Heart right ventricle (tissue), 16 donors: Measurements from ENCODE around the gene TMEM256. TPM values are rescaled to one million over a fixed set of nuclear protein-coding genes. Genes with fewer than 3 reads are reported as not detected.

Source experiments
- ATAC-seq, 8 donors: fragments of 200-7000 bp; cut with Tn5 transposase; one replicate each; pipeline ENCODE4 v1.9.1; 2020; ENCODE audit warnings: mild to moderate bottlenecking in 8 of 8, moderate library complexity in 8 of 8, moderate number of reproducible peaks in 1 of 8
- DNase-seq, 2 donors: peaks; one replicate each; pipeline ENCODE4 v3.0.0-alpha.2; 2020
- H3K27ac ChIP-seq, 10 donors: fragments of 200-600 bp; sonication (generic) in 2 of 10; one replicate each; pipeline versions ENCODE4 v1.5.0 to v1.8.0; 2020 to 2022; ENCODE audit warnings: mild to moderate bottlenecking in 3 of 10
- H3K27me3 ChIP-seq, 7 donors: fragments of 200-600 bp; one replicate each; pipeline ENCODE4 v1.8.0; 2021 to 2022; ENCODE audit warnings: mild to moderate bottlenecking in 2 of 7
- H3K36me3 ChIP-seq, 9 donors: fragments of 200-600 bp; sonication (generic) in 1 of 9; one replicate each; pipeline versions ENCODE4 v1.5.0 to v1.8.0; 2020 to 2022; ENCODE audit warnings: mild to moderate bottlenecking in 2 of 9
- H3K4me1 ChIP-seq, 9 donors: fragments of 200-600 bp; sonication (generic) in 1 of 9; one replicate each; pipeline versions ENCODE4 v1.5.0 to v1.8.0; 2020 to 2022; ENCODE audit warnings: mild to moderate bottlenecking in 4 of 9
- H3K4me3 ChIP-seq, 10 donors: fragments of 200-600 bp; sonication (generic) in 2 of 10; one replicate each; pipeline versions ENCODE4 v1.5.0 to v1.8.0; 2020 to 2022; ENCODE audit warnings: mild to moderate bottlenecking in 7 of 10, moderate library complexity in 2 of 10
- H3K9me3 ChIP-seq, 11 donors: fragments of 200-600 bp in 10 of 11; sonication (generic) in 2 of 11; one replicate each; pipeline versions ENCODE4 v1.5.0 to v1.8.0; 2013 to 2022; ENCODE audit warnings: mild to moderate bottlenecking in 2 of 11, control low read depth in 1 of 11, moderate library complexity in 1 of 11
- CTCF ChIP-seq, 9 donors: fragments of 200-600 bp; sonication (generic) in 2 of 9; IDR thresholded peaks; one replicate each; pipeline versions ENCODE4 v1.5.0 to v1.8.0; 2021 to 2022; ENCODE audit warnings: antibody characterized with exemption in 9 of 9, mild to moderate bottlenecking in 5 of 9, moderate library complexity in 1 of 9
- WGBS, 2 donors: extraction: QIAGEN DNeasy Blood & Tissue Kit; methylation state at CpG; one replicate each; pipeline ENCODE4 v1.1.7; 2013; ENCODE audit warnings: inconsistent platforms in 1 of 2; 5-methylcytosine and 5-hydroxymethylcytosine counted together
- intact Hi-C, 10 donors: fragments of 100-400 bp; cut with DNase I; formaldehyde crosslinking; loops; one replicate each; pipeline versions ENCODE4 v1.11.1 to v1.14.2; 2022
- polyA plus RNA-seq, 2 donors: library from polyadenylated mRNA; stranded (reverse); fragments of 200-250 nt; gene quantifications; one replicate each; pipeline ENCODE4 v1.2.3, GENCODE V29; 2013
- total RNA-seq, 10 donors: library from RNA; stranded (reverse); fragmentation: NEBNext Ultra II Directional in 3 of 10; extraction: Animal tissue kit (Norgen Biotek cat#: 25700) in 3 of 10; gene quantifications; one replicate each; pipeline versions ENCODE4 v1.2.1 to v1.2.4, GENCODE V29; 2021 to 2023
- donor health status: Arrhythmogenic right ventricular cardiomyopathy.
- donor health status: ischemic (EF 13 %, LVEDD 7.1; RV severe dilation, severe dysfunction).
- donor health status: healthy with polysubstance abuse.
- donor health status: DM: no; HTN: yes; CAD: no.
- donor health status: DM: no; HTN: no; CAD: no.
- donor health status: ischemic (EF 25% LVEDD 6.9; RV normal size, moderate dysfunction).
- donor health status: ischemic (EF 25% LVEDD 5.7; RV mildly dilated, moderate dysfunction).
- donor health status: healthy.
- donor health status: DM: yes; HTN: yes; CAD: no.
- donor health status: Ischemic cardiomyopathy.
- donor health status: ischemic (EF 35%, LVEDD 5.7; RV mildly dilated, moderate dysfunction).
- donor health status: nonischemic (EF 11% LVEDD 7.7; RV severe dilation, severe dysfunction).
- donor health status: DM: yes; HTN: yes; CAD: no.
- donor health status: PGD.
- donor health status: ischemic (EF 29% LVEDD 5.4; RV normal size, mild dysfunction).
- donor health status: nonischemic (EF 23%, LVEDD 6.1; RV moderate dilation, normal function).

Gene TMEM256
- total and polyA plus RNA-seq, 12 donors = 61.8 to 169 (median 75.5) TPM

GRCh38 chr17:7380855-7381683 is 22.8 kb downstream of the TMEM256 start, which contains the start of gene TNK1:
Gene TNK1, plus strand, starts transcription at chr17:7381089. Its CDS starts 1,838 bp downstream, at chr17:7382927.
- WGBS, 2 donors = 4 to 5% methylated on average over 48 to 52 of the region's 52 CpGs
- intact Hi-C loops = no loop called here
- peaks cover 0 to 5% (median 0%) of the 10 kb centered on the region in 11 donors for H3K9me3 ChIP-seq
- TF ChIP-seq CTCF (IDR thresholded peaks at IDR 0.05) = no peak
- H3K4me1 ChIP-seq = peaks cover 6 to 33% (median 30%) of the 10 kb centered on the region in 9 donors
- H3K4me3 ChIP-seq = peak within 1 kb of the TSS in 9 of 10 donors; percentile 31 to 59 (median 50)
- DNase-seq (peak; percentile 52 to 57), ATAC-seq (peak; percentile 31 to 77 (median 62))
- peaks cover 0 to 61% (median 0%) of the 10 kb centered on the region in 7 donors for H3K27me3 ChIP-seq
- no peaks in the 10 kb centered on the region for H3K36me3 ChIP-seq
- H3K27ac ChIP-seq = peak within 1 kb of the TSS in 9 of 10 donors; percentile 23 to 79 (median 67)

- H3K36me3 ChIP-seq = no peaks in the 10 kb centered on the region
- H3K4me1 ChIP-seq = peaks cover 6 to 33% (median 30%) of the 10 kb centered on the region in 9 donors
- peak overlapping the region in 9 of 10 donors; percentile 31 to 59 (median 50) for H3K4me3 ChIP-seq
- H3K27ac ChIP-seq = peak overlapping the region in 9 of 10 donors; percentile 23 to 79 (median 67)
- intact Hi-C loops = no loop called here
- H3K9me3 ChIP-seq = peaks cover 0 to 5% (median 0%) of the 10 kb centered on the region in 11 donors
- TF ChIP-seq CTCF (IDR thresholded peaks at IDR 0.05) = peak in 1 of 9 donors; percentile 7
- ATAC-seq (peak; percentile 61 to 89 (median 82)), DNase-seq (peak; percentile 54 to 73)
- peaks cover 0 to 61% (median 0%) of the 10 kb centered on the region in 7 donors for H3K27me3 ChIP-seq
- WGBS, 2 donors = 18 to 21% methylated on average over 7 of the region's 7 CpGs
These were observed 23.6 kb downstream of the TMEM256 start for GRCh38 chr17:7380321-7380720.

DNA sequence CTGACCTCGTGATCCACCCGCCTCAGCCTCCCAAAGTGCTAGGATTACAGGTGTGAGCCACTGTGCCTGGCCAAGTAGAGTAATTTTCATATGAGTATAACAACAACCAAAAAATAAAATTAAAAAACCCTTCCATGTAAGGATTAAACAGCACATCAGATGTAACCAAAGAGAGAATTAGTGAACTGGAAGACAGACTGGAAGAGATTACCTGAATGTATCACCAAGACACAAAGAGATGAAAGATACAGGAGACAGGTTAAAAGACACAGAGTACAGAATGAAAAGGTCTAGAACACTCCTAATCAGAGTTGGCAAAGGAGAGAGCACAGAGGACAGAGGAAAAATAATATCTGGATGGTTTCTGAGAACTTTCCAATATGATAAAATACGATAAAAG is 24.8 kb downstream of the TMEM256 start:
- peaks cover 6 to 29% (median 26%) of the 10 kb centered on the region in 9 donors for H3K4me1 ChIP-seq
- 92% methylated on average over 3 of the region's 3 CpGs for WGBS, 2 donors
- H3K4me3 ChIP-seq = no peak overlapping the region
- ATAC-seq = no peak
- H3K27me3 ChIP-seq = peaks cover 0 to 55% (median 0%) of the 10 kb centered on the region in 7 donors
- DNase-seq = no peak
- intact Hi-C loops = no loop called here
- no peaks in the 10 kb centered on the region for H3K36me3 ChIP-seq
- H3K27ac ChIP-seq = no peak overlapping the region
- no peak for TF ChIP-seq CTCF (IDR thresholded peaks at IDR 0.05)
- peaks cover 0 to 5% (median 0%) of the 10 kb centered on the region in 11 donors for H3K9me3 ChIP-seq

DNA sequence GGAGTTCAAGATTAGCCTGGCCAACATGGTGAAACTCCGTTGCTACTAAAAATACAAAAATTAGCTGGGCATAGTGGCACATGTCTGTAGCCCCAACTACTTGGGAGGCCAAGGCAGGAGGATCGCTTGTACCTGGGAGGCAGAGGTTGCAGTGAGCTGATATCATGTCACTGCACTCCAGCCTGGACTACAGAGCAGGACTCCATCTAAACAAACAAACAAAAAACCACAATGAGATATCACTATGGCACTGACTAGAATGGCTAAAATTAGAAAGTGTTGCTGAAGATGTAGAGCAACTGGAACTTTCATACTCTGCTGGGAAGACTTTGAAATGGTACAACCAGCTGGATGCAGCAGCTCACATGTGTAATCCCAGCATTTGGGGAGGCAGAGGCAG is 29.5 kb downstream of the TMEM256 start:
- ATAC-seq = no peak
- H3K4me1 ChIP-seq = no peaks in the 10 kb centered on the region
- intact Hi-C loops = no loop called here

More for the DNA sequence above, 29.5 kb downstream of the TMEM256 start:
- WGBS, 2 donors = 89 to 91% methylated on average over 2 of the region's 2 CpGs
- no peak overlapping the region for H3K4me3 ChIP-seq
- H3K9me3 ChIP-seq = peaks cover 0 to 5% (median 0%) of the 10 kb centered on the region in 11 donors
- no peaks in the 10 kb centered on the region for H3K36me3 ChIP-seq
- H3K27ac ChIP-seq = no peak overlapping the region
- TF ChIP-seq CTCF (IDR thresholded peaks at IDR 0.05) = no peak
- peaks cover 0 to 15% (median 4%) of the 10 kb centered on the region in 7 donors for H3K27me3 ChIP-seq
- DNase-seq = no peak
